ENCODE results near the gene ARHGEF28.

The ARHGEF28 gene

GRCh38 chr5:73625944-73626811, at the start of gene ARHGEF28:
ARHGEF28 (plus strand) TSS chr5:73626196; CDS start chr5:73684852, 58,656 bp downstream.
- Histone ChIP-seq H3K4me3 (ENCODE audit: low read depth, low read length) (peak within 1 kb of the TSS; percentile 66), H3K9me3 (ENCODE audit: control insufficient read depth, insufficient read depth, low read length) (no peaks in the 10 kb centered on the region), H3K4me1 (ENCODE audit: control insufficient read depth, insufficient read depth, low read length) (peaks cover 14% of the 10 kb centered on the region), H3K27ac (ENCODE audit: low read depth, low read length) (no peak within 1 kb of the TSS), H3K9ac (ENCODE audit: low read depth, low read length) (peak within 1 kb of the TSS; percentile 22), H3K36me3 (ENCODE audit: control insufficient read depth, insufficient read depth, low read length) (no peaks in the 10 kb centered on the region), H3K27me3 (ENCODE audit: control insufficient read depth, insufficient read depth, low read length) (peaks cover 40% of the 10 kb centered on the region)

GRCh38 chr5:73582285-73583145, 43.5 kb upstream of the ARHGEF28 start:
- Histone ChIP-seq H3K27ac (ENCODE audit: low read depth, low read length) (no peak overlapping the region), H3K4me1 (ENCODE audit: control insufficient read depth, insufficient read depth, low read length) (no peaks in the 10 kb centered on the region), H3K27me3 (ENCODE audit: control insufficient read depth, insufficient read depth, low read length) (no peaks in the 10 kb centered on the region), H3K36me3 (ENCODE audit: control insufficient read depth, insufficient read depth, low read length) (peaks cover 57% of the 10 kb centered on the region), H3K9ac (ENCODE audit: low read depth, low read length) (no peak overlapping the region), H3K4me3 (ENCODE audit: low read depth, low read length) (no peak overlapping the region), H3K9me3 (ENCODE audit: control insufficient read depth, insufficient read depth, low read length) (no peaks in the 10 kb centered on the region)

- no peak overlapping the region for H3K4me3 ChIP-seq (ENCODE audit: low read depth, low read length)
- no peaks in the 10 kb centered on the region for H3K9me3 ChIP-seq (ENCODE audit: control insufficient read depth, insufficient read depth, low read length)
- no peaks in the 10 kb centered on the region for H3K4me1 ChIP-seq (ENCODE audit: control insufficient read depth, insufficient read depth, low read length)
- H3K27ac ChIP-seq (ENCODE audit: low read depth, low read length): no peak overlapping the region
- H3K27me3 ChIP-seq (ENCODE audit: control insufficient read depth, insufficient read depth, low read length): no peaks in the 10 kb centered on the region
- no peak overlapping the region for H3K9ac ChIP-seq (ENCODE audit: low read depth, low read length)
- H3K36me3 ChIP-seq (ENCODE audit: control insufficient read depth, insufficient read depth, low read length): 0 out of 2 replicates have a peak, but pooled peaks cover 4% of the 10 kb centered on the region
These were observed 38.1 kb upstream of the ARHGEF28 start for GRCh38 chr5:73587923-73588322.

- Histone ChIP-seq H3K9ac (ENCODE audit: low read depth, low read length) (no peak overlapping the region), H3K4me1 (ENCODE audit: control insufficient read depth, insufficient read depth, low read length) (no peaks in the 10 kb centered on the region), H3K36me3 (ENCODE audit: control insufficient read depth, insufficient read depth, low read length) (no peaks in the 10 kb centered on the region), H3K27me3 (ENCODE audit: control insufficient read depth, insufficient read depth, low read length) (no peaks in the 10 kb centered on the region), H3K9me3 (ENCODE audit: control insufficient read depth, insufficient read depth, low read length) (no peaks in the 10 kb centered on the region), H3K4me3 (ENCODE audit: low read depth, low read length) (no peak overlapping the region), H3K27ac (ENCODE audit: low read depth, low read length) (no peak overlapping the region)
These were observed 34.8 kb upstream of the ARHGEF28 start for GRCh38 chr5:73591102-73591695.

GRCh38 chr5:73591698-73592501, 34.1 kb upstream of the ARHGEF28 start:
- Histone ChIP-seq H3K36me3 (ENCODE audit: control insufficient read depth, insufficient read depth, low read length) (no peaks in the 10 kb centered on the region), H3K9me3 (ENCODE audit: control insufficient read depth, insufficient read depth, low read length) (no peaks in the 10 kb centered on the region), H3K9ac (ENCODE audit: low read depth, low read length) (no peak overlapping the region), H3K4me3 (ENCODE audit: low read depth, low read length) (no peak overlapping the region), H3K27ac (ENCODE audit: low read depth, low read length) (no peak overlapping the region), H3K27me3 (ENCODE audit: control insufficient read depth, insufficient read depth, low read length) (no peaks in the 10 kb centered on the region), H3K4me1 (ENCODE audit: control insufficient read depth, insufficient read depth, low read length) (no peaks in the 10 kb centered on the region)

GRCh38 chr5:73592551-73592950, 33.4 kb upstream of the ARHGEF28 start:
- H3K27ac ChIP-seq (ENCODE audit: low read depth, low read length): no peak overlapping the region
- no peaks in the 10 kb centered on the region for H3K27me3 ChIP-seq (ENCODE audit: control insufficient read depth, insufficient read depth, low read length)
- H3K9ac ChIP-seq (ENCODE audit: low read depth, low read length): no peak overlapping the region
- no peak overlapping the region for H3K4me3 ChIP-seq (ENCODE audit: low read depth, low read length)
- no peaks in the 10 kb centered on the region for H3K36me3 ChIP-seq (ENCODE audit: control insufficient read depth, insufficient read depth, low read length)
- H3K9me3 ChIP-seq (ENCODE audit: control insufficient read depth, insufficient read depth, low read length): no peaks in the 10 kb centered on the region
- no peaks in the 10 kb centered on the region for H3K4me1 ChIP-seq (ENCODE audit: control insufficient read depth, insufficient read depth, low read length)

- H3K4me3 ChIP-seq (ENCODE audit: low read depth, low read length): no peak overlapping the region
- no peak overlapping the region for H3K9ac ChIP-seq (ENCODE audit: low read depth, low read length)
- H3K36me3 ChIP-seq (ENCODE audit: control insufficient read depth, insufficient read depth, low read length): no peaks in the 10 kb centered on the region
- H3K9me3 ChIP-seq (ENCODE audit: control insufficient read depth, insufficient read depth, low read length): no peaks in the 10 kb centered on the region
- H3K27me3 ChIP-seq (ENCODE audit: control insufficient read depth, insufficient read depth, low read length): no peaks in the 10 kb centered on the region
- H3K27ac ChIP-seq (ENCODE audit: low read depth, low read length): no peak overlapping the region
- H3K4me1 ChIP-seq (ENCODE audit: control insufficient read depth, insufficient read depth, low read length): no peaks in the 10 kb centered on the region
These were observed 29.2 kb upstream of the ARHGEF28 start for GRCh38 chr5:73596705-73597328.

- Histone ChIP-seq H3K9ac (ENCODE audit: low read depth, low read length) (no peak overlapping the region), H3K4me3 (ENCODE audit: low read depth, low read length) (no peak overlapping the region), H3K36me3 (ENCODE audit: control insufficient read depth, insufficient read depth, low read length) (no peaks in the 10 kb centered on the region), H3K27ac (ENCODE audit: low read depth, low read length) (no peak overlapping the region), H3K9me3 (ENCODE audit: control insufficient read depth, insufficient read depth, low read length) (no peaks in the 10 kb centered on the region), H3K4me1 (ENCODE audit: control insufficient read depth, insufficient read depth, low read length) (no peaks in the 10 kb centered on the region), H3K27me3 (ENCODE audit: control insufficient read depth, insufficient read depth, low read length) (no peaks in the 10 kb centered on the region)
These were observed 26.6 kb upstream of the ARHGEF28 start for GRCh38 chr5:73599380-73599779.

- H3K9me3 ChIP-seq (ENCODE audit: control insufficient read depth, insufficient read depth, low read length): no peaks in the 10 kb centered on the region
- H3K9ac ChIP-seq (ENCODE audit: low read depth, low read length): no peak overlapping the region
- H3K4me3 ChIP-seq (ENCODE audit: low read depth, low read length): no peak overlapping the region
- no peak overlapping the region for H3K27ac ChIP-seq (ENCODE audit: low read depth, low read length)
- H3K27me3 ChIP-seq (ENCODE audit: control insufficient read depth, insufficient read depth, low read length): no peaks in the 10 kb centered on the region
- no peaks in the 10 kb centered on the region for H3K36me3 ChIP-seq (ENCODE audit: control insufficient read depth, insufficient read depth, low read length)
- no peaks in the 10 kb centered on the region for H3K4me1 ChIP-seq (ENCODE audit: control insufficient read depth, insufficient read depth, low read length)
These were observed 22.0 kb upstream of the ARHGEF28 start for GRCh38 chr5:73603998-73604397.
